Muscle layer of colon (tissue), 2 donors: ENCODE measurements around the gene CDC42SE2.
"Not testable (repeated sequence)": the region's sequence is repeated elsewhere in the genome, so short reads cannot be mapped to it uniquely, and the experiment has no call there.

ENCODE experiments used
- H3K27ac ChIP-seq: one replicate; pipeline ENCODE4 v1.7.0; 2013; ENCODE audit warnings: low read depth, mild to moderate bottlenecking, low read length, moderate library complexity
- H3K27me3 ChIP-seq, 2 donors: one replicate each; pipeline ENCODE4 v1.7.0; 2013; ENCODE audit warnings: low read length in 2 of 2, mild to moderate bottlenecking in 2 of 2; ENCODE audit not compliant: insufficient read depth in 2 of 2, control insufficient read depth in 1 of 2
- H3K36me3 ChIP-seq: one replicate; pipeline ENCODE4 v1.7.0; 2013; ENCODE audit warnings: mild to moderate bottlenecking, low read length; ENCODE audit not compliant: insufficient read depth
- H3K4me1 ChIP-seq: one replicate; pipeline ENCODE4 v1.7.0; 2013; ENCODE audit warnings: mild to moderate bottlenecking, low read length; ENCODE audit not compliant: insufficient read depth
- H3K4me3 ChIP-seq, 2 donors: one replicate each; pipeline ENCODE4 v1.7.0; 2013; ENCODE audit warnings: low read length in 2 of 2, low read depth in 1 of 2, mild to moderate bottlenecking in 1 of 2, moderate library complexity in 1 of 2
- H3K9ac ChIP-seq: one replicate; pipeline ENCODE4 v1.7.0; 2013; ENCODE audit warnings: low read length
- H3K9me3 ChIP-seq: one replicate; pipeline ENCODE4 v1.7.0; 2013; ENCODE audit warnings: mild to moderate bottlenecking, low read length
- donor health status: abdominal sarcoma.
- donor health status: Adenocarcinoma of cecum.

CDC42SE2 gene

GRCh38 chr5:131386779-131387178, 122.9 kb downstream of the CDC42SE2 start:
- Histone ChIP-seq H3K36me3 (no peaks in the 10 kb centered on the region), H3K9ac (no peak overlapping the region), H3K27ac (no peak overlapping the region), H3K4me1 (peaks cover 2% of the 10 kb centered on the region), H3K4me3 (no peak overlapping the region), H3K9me3 (no peaks in the 10 kb centered on the region), H3K27me3 (no peaks in the 10 kb centered on the region)

- Histone ChIP-seq H3K9me3 (no peaks in the 10 kb centered on the region), H3K9ac (no peak overlapping the region), H3K36me3 (no peaks in the 10 kb centered on the region), H3K4me1 (no peaks in the 10 kb centered on the region), H3K27me3 (no peaks in the 10 kb centered on the region), H3K27ac (no peak overlapping the region), H3K4me3 (no peak overlapping the region)
Measured at GRCh38 chr5:131387255-131387654, 123.4 kb downstream of the CDC42SE2 start.

- H3K27ac ChIP-seq = no peak overlapping the region
- H3K27me3 ChIP-seq = no peaks in the 10 kb centered on the region
- no peak overlapping the region for H3K4me3 ChIP-seq
- peaks cover 8% of the 10 kb centered on the region for H3K4me1 ChIP-seq
- H3K36me3 ChIP-seq = no peaks in the 10 kb centered on the region
- H3K9ac ChIP-seq = no peak overlapping the region
- no peaks in the 10 kb centered on the region for H3K9me3 ChIP-seq
Measured at GRCh38 chr5:131389096-131389868, 125.4 kb downstream of the CDC42SE2 start.

DNA sequence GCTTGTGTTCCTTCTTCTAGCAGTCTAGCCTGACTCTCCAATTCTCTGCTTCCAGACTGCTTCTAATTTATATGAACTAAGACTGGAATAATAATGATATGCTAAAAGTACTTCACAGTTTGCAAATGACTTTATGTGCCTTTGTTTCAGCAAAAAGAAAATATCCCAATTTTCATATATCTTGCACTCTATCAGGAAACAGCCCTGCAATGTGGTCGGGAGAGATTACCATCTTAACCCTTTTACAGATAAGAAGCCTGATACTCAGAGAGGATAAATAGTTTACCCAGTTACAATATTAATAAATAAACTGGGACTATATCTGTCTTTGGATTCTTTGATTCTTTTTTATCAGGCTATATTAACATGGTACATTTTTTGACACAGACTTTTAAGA, 126.0 kb downstream of the CDC42SE2 start:
- Histone ChIP-seq H3K9ac (no peak overlapping the region), H3K27ac (no peak overlapping the region), H3K27me3 (no peaks in the 10 kb centered on the region), H3K9me3 (no peaks in the 10 kb centered on the region), H3K36me3 (no peaks in the 10 kb centered on the region), H3K4me3 (no peak overlapping the region), H3K4me1 (peaks cover 8% of the 10 kb centered on the region)

DNA sequence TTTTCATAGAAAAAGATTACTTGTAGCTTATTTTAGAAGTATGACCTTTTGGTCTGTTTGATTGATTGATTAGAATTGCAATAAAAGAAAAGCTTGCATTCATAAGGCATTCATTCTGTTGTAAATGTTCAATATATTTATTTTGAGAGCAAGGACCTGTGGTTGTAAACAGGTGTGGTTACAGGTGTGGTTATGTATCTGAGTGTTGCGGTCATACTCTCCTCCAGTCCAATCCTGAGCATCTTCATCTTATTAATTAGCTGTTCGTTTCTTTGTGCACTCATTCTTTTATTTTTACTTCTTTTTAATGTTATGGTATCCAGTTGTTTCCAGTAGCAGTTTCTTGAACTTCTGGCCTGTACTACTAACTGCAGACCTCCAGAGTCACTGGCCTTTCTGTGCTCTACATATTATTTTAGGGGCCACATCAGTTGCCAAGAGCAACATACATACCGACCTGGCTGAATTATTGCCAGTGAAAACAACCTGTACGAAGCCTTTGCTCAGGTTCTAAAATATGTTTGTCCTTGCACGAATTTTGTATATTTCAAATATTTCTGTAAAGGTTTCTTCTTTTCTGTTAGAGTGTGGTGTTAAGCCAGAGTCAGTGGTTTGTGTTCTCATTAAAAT, 128.7 kb downstream of the CDC42SE2 start:
- no peak overlapping the region for H3K27ac ChIP-seq
- H3K9me3 ChIP-seq = no peaks in the 10 kb centered on the region
- H3K4me1 ChIP-seq = peaks cover 16% of the 10 kb centered on the region
- peaks cover 5% of the 10 kb centered on the region for H3K36me3 ChIP-seq
- H3K27me3 ChIP-seq = no peaks in the 10 kb centered on the region
- no peak overlapping the region for H3K4me3 ChIP-seq
- H3K9ac ChIP-seq = no peak overlapping the region

- Histone ChIP-seq H3K4me3 (no peak overlapping the region), H3K27ac (no peak overlapping the region), H3K36me3 (peaks cover 5% of the 10 kb centered on the region), H3K27me3 (no peaks in the 10 kb centered on the region), H3K9ac (no peak overlapping the region), H3K9me3 (no peaks in the 10 kb centered on the region), H3K4me1 (peaks cover 16% of the 10 kb centered on the region)
Measured at GRCh38 chr5:131393498-131393968, 129.7 kb downstream of the CDC42SE2 start.

GRCh38 chr5:131394128-131394527, 130.3 kb downstream of the CDC42SE2 start:
- Histone ChIP-seq H3K9me3 (no peaks in the 10 kb centered on the region), H3K9ac (no peak overlapping the region), H3K27ac (no peak overlapping the region), H3K4me3 (no peak overlapping the region), H3K27me3 (no peaks in the 10 kb centered on the region), H3K36me3 (peaks cover 5% of the 10 kb centered on the region), H3K4me1 (peaks cover 16% of the 10 kb centered on the region)

- Histone ChIP-seq H3K36me3 (peaks cover 5% of the 10 kb centered on the region), H3K9ac (no peak overlapping the region)
Measured at GRCh38 chr5:131396015-131396414, 132.2 kb downstream of the CDC42SE2 start.

DNA sequence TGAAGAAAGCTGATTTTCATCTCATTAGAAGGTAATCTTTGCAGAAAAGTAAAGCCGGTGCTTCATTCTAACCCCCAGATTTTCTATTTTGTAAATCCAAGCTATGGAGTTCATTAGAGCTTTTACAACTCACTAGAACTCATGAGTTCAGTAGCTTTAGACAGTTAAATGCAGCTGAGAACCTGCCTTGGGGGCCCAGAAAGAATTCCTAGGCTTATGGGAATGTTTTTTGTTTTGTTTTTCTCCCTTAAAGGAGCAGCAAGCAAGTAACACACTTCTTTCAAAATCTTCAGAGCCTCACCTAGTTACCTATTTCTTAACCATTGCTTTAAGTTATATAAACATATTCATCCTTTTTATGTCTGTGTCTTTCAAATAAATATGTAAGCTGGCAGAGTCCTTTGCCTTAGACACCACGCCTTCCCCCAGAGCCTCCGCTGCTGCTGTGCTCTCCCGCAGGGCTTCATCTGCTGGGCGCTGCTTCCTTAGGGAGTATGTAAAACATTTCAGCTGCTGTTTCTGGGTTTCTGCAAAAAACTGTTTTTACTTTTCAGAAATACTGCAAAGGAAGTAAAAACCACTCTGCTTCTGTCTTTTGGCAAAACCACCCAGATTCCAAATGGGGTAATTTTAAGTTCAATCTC, 132.9 kb downstream of the CDC42SE2 start:
- peaks cover 16% of the 10 kb centered on the region for H3K4me1 ChIP-seq
- no peaks in the 10 kb centered on the region for H3K27me3 ChIP-seq
- no peak overlapping the region for H3K9ac ChIP-seq
- H3K27ac ChIP-seq = no peak overlapping the region
- H3K4me3 ChIP-seq = no peak overlapping the region
- H3K36me3 ChIP-seq = peaks cover 5% of the 10 kb centered on the region
- no peaks in the 10 kb centered on the region for H3K9me3 ChIP-seq

More at GRCh38 chr5:131396015-131396414, 132.2 kb downstream of the CDC42SE2 start:
- H3K4me1 ChIP-seq = peaks cover 16% of the 10 kb centered on the region
- H3K27ac ChIP-seq = no peak overlapping the region
- no peaks in the 10 kb centered on the region for H3K9me3 ChIP-seq
- H3K4me3 ChIP-seq = no peak overlapping the region
- H3K27me3 ChIP-seq = no peaks in the 10 kb centered on the region

DNA sequence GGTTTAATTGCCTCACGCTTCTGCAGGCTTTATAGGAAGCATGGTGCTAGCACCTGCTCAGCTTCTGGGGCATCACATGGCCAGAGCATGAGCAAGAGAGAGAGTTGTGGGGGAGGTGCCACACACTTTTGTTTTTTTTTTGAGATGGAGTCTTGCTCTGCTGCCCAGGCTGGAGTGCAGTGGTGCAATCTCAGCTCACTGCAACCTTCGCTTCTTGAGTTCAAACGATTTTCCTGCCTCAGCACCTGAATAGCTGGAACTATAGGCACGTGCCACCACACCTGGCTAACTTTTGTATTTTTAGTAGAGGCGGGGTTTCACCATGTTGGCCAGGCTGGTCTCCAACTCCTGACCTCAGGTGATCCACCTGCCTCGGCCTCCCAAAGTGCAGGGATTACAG, 135.2 kb downstream of the CDC42SE2 start:
- not testable (repeated sequence) for H3K36me3 ChIP-seq, H3K27ac ChIP-seq, H3K4me3 ChIP-seq, H3K27me3 ChIP-seq, H3K9ac ChIP-seq, H3K4me1 ChIP-seq, H3K9me3 ChIP-seq

- Histone ChIP-seq H3K36me3 (no peaks in the 10 kb centered on the region), H3K4me3 (no peak overlapping the region), H3K9me3 (no peaks in the 10 kb centered on the region), H3K27ac (no peak overlapping the region), H3K27me3 (no peaks in the 10 kb centered on the region), H3K9ac (no peak overlapping the region), H3K4me1 (peaks cover 8% of the 10 kb centered on the region)
Measured at GRCh38 chr5:131400585-131400984, 136.7 kb downstream of the CDC42SE2 start.
